Measurements from ENCODE around the gene IL20. TPM values are rescaled to one million over a fixed set of nuclear protein-coding genes. Genes with fewer than 3 reads are reported as not detected.

The IL20 gene
- total and polyA plus RNA-seq, 2 experiments from 2014 or later: not detected

GRCh38 chr1:206895837-206896242 is 30.4 kb downstream of the IL20 start:
- H3K9ac ChIP-seq: peak overlapping the region; percentile 65

GRCh38 chr1:206896261-206896660 is 30.8 kb downstream of the IL20 start:
- H3K79me2 ChIP-seq (ENCODE audit: insufficient read depth): no peaks in the 10 kb centered on the region
- no peaks in the 10 kb centered on the region for H4K20me1 ChIP-seq (ENCODE audit: insufficient read depth)
- H3K27me3 ChIP-seq (replicated peaks; ENCODE audit: insufficient read depth): no peaks in the 10 kb centered on the region
- H3K4me2 ChIP-seq (ENCODE audit: unreplicated experiment): peak overlapping the region; percentile 39
- TF ChIP-seq EZH2 (IDR thresholded peaks at IDR 0.05; ENCODE audit: insufficient read depth, poor library complexity, severe bottlenecking): no peak
- no peak for TF ChIP-seq EZH2phosphoT487 (IDR thresholded peaks at IDR 0.05; ENCODE audit: insufficient read depth, low read depth)
- peak overlapping the region; percentile 65 for H3K9ac ChIP-seq
- no peaks in the 10 kb centered on the region for H3K9me2 ChIP-seq (ENCODE audit: insufficient read depth)
- peaks cover 27% of the 10 kb centered on the region for H3F3A ChIP-seq (ENCODE audit: insufficient read depth)
- H3K27ac ChIP-seq: peak overlapping the region; percentile 83
- no peak overlapping the region for H3K4me3 ChIP-seq
- H3K4me1 ChIP-seq (ENCODE audit: insufficient read depth): peaks cover 56% of the 10 kb centered on the region
- H3K36me3 ChIP-seq (ENCODE audit: low read depth): no peaks in the 10 kb centered on the region
- WGBS, 2 experiments (ENCODE audit: low coverage in 1 of 2, low lambda C conversion rate in 2 of 2, missing lambda C conversion rate in 2 of 2): 40 to 43% methylated on average over 3 of the region's 3 CpGs
- in situ Hi-C loops (cut with MboI): no loop called here
- H3K9me3 ChIP-seq (ENCODE audit: low read depth): no peaks in the 10 kb centered on the region
- DNase-seq: no peak
- peak overlapping the region; percentile 12 for H2AFZ ChIP-seq

More at GRCh38 chr1:206895837-206896242, 30.4 kb downstream of the IL20 start:
- Histone ChIP-seq H3K79me2 (ENCODE audit: insufficient read depth) (no peaks in the 10 kb centered on the region), H3K9me2 (ENCODE audit: insufficient read depth) (no peaks in the 10 kb centered on the region), H3K4me1 (ENCODE audit: insufficient read depth) (peaks cover 60% of the 10 kb centered on the region), H3K27ac (peak overlapping the region; percentile 83), H3K4me3 (no peak overlapping the region), H3K9me3 (ENCODE audit: low read depth) (no peaks in the 10 kb centered on the region), H4K20me1 (ENCODE audit: insufficient read depth) (no peaks in the 10 kb centered on the region), H3K36me3 (ENCODE audit: low read depth) (no peaks in the 10 kb centered on the region), H2AFZ (peak overlapping the region; percentile 12), H3K4me2 (ENCODE audit: unreplicated experiment) (peak overlapping the region; percentile 39), H3K27me3 (replicated peaks; ENCODE audit: insufficient read depth) (no peaks in the 10 kb centered on the region), H3F3A (ENCODE audit: insufficient read depth) (peaks cover 31% of the 10 kb centered on the region)
- peak; percentile 85 for DNase-seq
- in situ Hi-C loops (cut with MboI): no loop called here
- TF ChIP-seq EZH2 (IDR thresholded peaks at IDR 0.05; ENCODE audit: insufficient read depth, poor library complexity, severe bottlenecking): no peak
- TF ChIP-seq EZH2phosphoT487 (IDR thresholded peaks at IDR 0.05; ENCODE audit: insufficient read depth, low read depth): peak; percentile 65; the same call in 1 of the 2 replicates
- WGBS, 2 experiments (ENCODE audit: low coverage in 1 of 2, low lambda C conversion rate in 2 of 2, missing lambda C conversion rate in 2 of 2): 4 to 5% methylated on average over 3 of the region's 3 CpGs

- peak within 1 kb of the TSS; percentile 65 for H3K9ac ChIP-seq
- peak within 1 kb of the TSS; percentile 56 for H2AFZ ChIP-seq
- peak within 1 kb of the TSS; percentile 83 for H3K27ac ChIP-seq
- DNase-seq: peak; percentile 39
- no peak within 1 kb of the TSS for H3K4me3 ChIP-seq
- peak within 1 kb of the TSS; percentile 57 for H3K4me2 ChIP-seq (ENCODE audit: unreplicated experiment)
- H3K27me3 ChIP-seq (replicated peaks; ENCODE audit: insufficient read depth): no peaks in the 10 kb centered on the region
- H3F3A ChIP-seq (ENCODE audit: insufficient read depth): peaks cover 23% of the 10 kb centered on the region
- no peaks in the 10 kb centered on the region for H3K79me2 ChIP-seq (ENCODE audit: insufficient read depth)
- TF ChIP-seq EZH2 (IDR thresholded peaks at IDR 0.05; ENCODE audit: insufficient read depth, poor library complexity, severe bottlenecking) (no peak), EZH2phosphoT487 (IDR thresholded peaks at IDR 0.05; ENCODE audit: insufficient read depth, low read depth) (no peak)
- in situ Hi-C loops (cut with MboI): no loop called here
- no peaks in the 10 kb centered on the region for H4K20me1 ChIP-seq (ENCODE audit: insufficient read depth)
- peaks cover 48% of the 10 kb centered on the region for H3K4me1 ChIP-seq (ENCODE audit: insufficient read depth)
- 77 to 80% methylated on average over 4 of the region's 4 CpGs for WGBS, 2 experiments (ENCODE audit: low coverage in 1 of 2, low lambda C conversion rate in 2 of 2, missing lambda C conversion rate in 2 of 2)
- H3K36me3 ChIP-seq (ENCODE audit: low read depth): no peaks in the 10 kb centered on the region
- H3K9me2 ChIP-seq (ENCODE audit: insufficient read depth): no peaks in the 10 kb centered on the region
- H3K9me3 ChIP-seq (ENCODE audit: low read depth): no peaks in the 10 kb centered on the region
Measured at GRCh38 chr1:206897175-206897574, 31.8 kb downstream of the IL20 start, which contains the start of gene IL24. Gene IL24, plus strand, starts transcription at chr1:206897443. Its CDS starts 390 bp downstream, at chr1:206897833.

GRCh38 chr1:206898089-206898914 is 32.9 kb downstream of the IL20 start:
- H3K79me2 ChIP-seq (ENCODE audit: insufficient read depth): no peaks in the 10 kb centered on the region
- no peaks in the 10 kb centered on the region for H3K36me3 ChIP-seq (ENCODE audit: low read depth)
- TF ChIP-seq EZH2 (IDR thresholded peaks at IDR 0.05; ENCODE audit: insufficient read depth, poor library complexity, severe bottlenecking): no peak
- TF ChIP-seq EZH2phosphoT487 (IDR thresholded peaks at IDR 0.05; ENCODE audit: insufficient read depth, low read depth): no peak
- peak overlapping the region; percentile 56 for H2AFZ ChIP-seq
- H3K4me1 ChIP-seq (ENCODE audit: insufficient read depth): peaks cover 40% of the 10 kb centered on the region
- in situ Hi-C loops (cut with MboI): no loop called here
- peak overlapping the region; percentile 60 for H3K9ac ChIP-seq
- no peak overlapping the region for H3K4me3 ChIP-seq
- no peaks in the 10 kb centered on the region for H3K9me3 ChIP-seq (ENCODE audit: low read depth)
- no peaks in the 10 kb centered on the region for H4K20me1 ChIP-seq (ENCODE audit: insufficient read depth)
- DNase-seq: peak; percentile 89
- H3K9me2 ChIP-seq (ENCODE audit: insufficient read depth): no peaks in the 10 kb centered on the region
- 55 to 59% methylated on average over 11 of the region's 11 CpGs for WGBS, 2 experiments (ENCODE audit: low coverage in 1 of 2, low lambda C conversion rate in 2 of 2, missing lambda C conversion rate in 2 of 2)
- no peaks in the 10 kb centered on the region for H3K27me3 ChIP-seq (replicated peaks; ENCODE audit: insufficient read depth)
- peak overlapping the region; percentile 72 for H3K4me2 ChIP-seq (ENCODE audit: unreplicated experiment)
- peak overlapping the region; percentile 73 for H3K27ac ChIP-seq
- peaks cover 15% of the 10 kb centered on the region; the same call in 1 of the 2 replicates for H3F3A ChIP-seq (ENCODE audit: insufficient read depth)
